ENCODE measurements around the gene TRIM71.

DNA sequence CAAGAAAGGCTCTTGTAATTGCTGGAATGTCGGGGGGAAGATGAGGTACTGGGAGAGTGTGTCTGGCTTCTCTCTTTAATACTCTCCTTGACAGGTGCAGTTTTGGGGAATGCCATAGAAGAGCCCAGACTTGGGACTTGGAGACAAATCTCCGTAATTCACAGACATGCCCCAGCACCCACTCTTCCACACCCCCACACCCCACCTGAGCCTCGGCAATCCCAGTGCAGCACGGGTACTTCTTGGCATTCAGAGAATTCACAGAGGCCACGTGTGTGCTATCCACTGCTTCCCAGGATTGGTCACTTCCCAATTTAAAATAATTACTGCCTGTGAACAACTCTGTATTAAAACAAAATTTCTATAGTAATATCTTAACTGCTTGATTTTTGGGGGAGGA, 43.9 kb downstream of the TRIM71 start:
- TF ChIP-seq, protein P1, sequence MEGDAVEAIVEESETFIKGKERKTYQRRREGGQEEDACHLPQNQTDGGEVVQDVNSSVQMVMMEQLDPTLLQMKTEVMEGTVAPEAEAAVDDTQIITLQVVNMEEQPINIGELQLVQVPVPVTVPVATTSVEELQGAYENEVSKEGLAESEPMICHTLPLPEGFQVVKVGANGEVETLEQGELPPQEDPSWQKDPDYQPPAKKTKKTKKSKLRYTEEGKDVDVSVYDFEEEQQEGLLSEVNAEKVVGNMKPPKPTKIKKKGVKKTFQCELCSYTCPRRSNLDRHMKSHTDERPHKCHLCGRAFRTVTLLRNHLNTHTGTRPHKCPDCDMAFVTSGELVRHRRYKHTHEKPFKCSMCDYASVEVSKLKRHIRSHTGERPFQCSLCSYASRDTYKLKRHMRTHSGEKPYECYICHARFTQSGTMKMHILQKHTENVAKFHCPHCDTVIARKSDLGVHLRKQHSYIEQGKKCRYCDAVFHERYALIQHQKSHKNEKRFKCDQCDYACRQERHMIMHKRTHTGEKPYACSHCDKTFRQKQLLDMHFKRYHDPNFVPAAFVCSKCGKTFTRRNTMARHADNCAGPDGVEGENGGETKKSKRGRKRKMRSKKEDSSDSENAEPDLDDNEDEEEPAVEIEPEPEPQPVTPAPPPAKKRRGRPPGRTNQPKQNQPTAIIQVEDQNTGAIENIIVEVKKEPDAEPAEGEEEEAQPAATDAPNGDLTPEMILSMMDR (conservative IDR thresholded peaks at IDR 0.05 in 1 of 2, IDR thresholded peaks at IDR 0.05 in 1 of 2; ENCODE audit: extremely low read depth in 1 of 2, insufficient read depth in 1 of 2, low read depth in 1 of 2, low read length in 2 of 2), result no peak
- no peak for TF ChIP-seq EZH2 (IDR thresholded peaks at IDR 0.05; ENCODE audit: borderline replicate concordance, low read length)
